Frontal cortex (tissue), 4 donors: ENCODE data around the gene CNTN5. TPM values are rescaled to one million over a fixed set of nuclear protein-coding genes. Genes with fewer than 3 reads are reported as not detected.

Experiments used
- DNase-seq, 2 donors: peaks; one replicate each; pipeline ENCODE4 v3.0.0; 2012; ENCODE audit warnings: low spot score in 2 of 2
- FAIRE-seq: peaks from 2 replicates; lab custom pipeline; 2012; peaks lifted over from hg19 to GRCh38; lab: Jason Lieb, UNC
- total RNA-seq: library from RNA; depleted of rRNA; stranded (reverse); fragments of >200 nt; gene quantifications from one replicate; pipeline ENCODE4 v1.2.3, GENCODE V29; 2014
- donor health status: control.
- donor health status: control.
- donor health status: control.

Gene CNTN5
- total RNA-seq, 1 donor from 2014 or later, result 17.9 TPM

DNA sequence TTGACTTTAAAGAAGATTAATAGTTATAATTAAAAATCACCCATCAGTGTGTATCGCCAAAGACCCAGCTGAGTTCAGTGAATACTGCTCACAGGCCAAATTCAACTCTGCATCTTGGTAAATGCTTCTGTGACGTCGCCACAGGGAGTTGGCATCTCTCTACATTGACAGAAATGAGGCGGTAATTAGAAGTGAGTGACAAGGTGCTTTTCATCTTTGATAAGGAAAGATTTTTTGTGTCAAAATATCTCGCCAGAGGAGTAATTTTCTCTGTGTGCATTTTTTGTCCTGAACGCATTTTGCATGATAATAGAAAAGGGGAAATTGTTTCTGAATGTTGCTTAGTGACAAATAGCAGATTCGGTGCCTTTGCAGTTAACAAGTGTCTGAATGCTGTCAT is 345.8 kb downstream of the CNTN5 start:
- DNase-seq (no peak), FAIRE-seq (no peak)

GRCh38 chr11:99368583-99368982 is 347.8 kb downstream of the CNTN5 start:
- FAIRE-seq (no peak), DNase-seq (no peak)

DNA sequence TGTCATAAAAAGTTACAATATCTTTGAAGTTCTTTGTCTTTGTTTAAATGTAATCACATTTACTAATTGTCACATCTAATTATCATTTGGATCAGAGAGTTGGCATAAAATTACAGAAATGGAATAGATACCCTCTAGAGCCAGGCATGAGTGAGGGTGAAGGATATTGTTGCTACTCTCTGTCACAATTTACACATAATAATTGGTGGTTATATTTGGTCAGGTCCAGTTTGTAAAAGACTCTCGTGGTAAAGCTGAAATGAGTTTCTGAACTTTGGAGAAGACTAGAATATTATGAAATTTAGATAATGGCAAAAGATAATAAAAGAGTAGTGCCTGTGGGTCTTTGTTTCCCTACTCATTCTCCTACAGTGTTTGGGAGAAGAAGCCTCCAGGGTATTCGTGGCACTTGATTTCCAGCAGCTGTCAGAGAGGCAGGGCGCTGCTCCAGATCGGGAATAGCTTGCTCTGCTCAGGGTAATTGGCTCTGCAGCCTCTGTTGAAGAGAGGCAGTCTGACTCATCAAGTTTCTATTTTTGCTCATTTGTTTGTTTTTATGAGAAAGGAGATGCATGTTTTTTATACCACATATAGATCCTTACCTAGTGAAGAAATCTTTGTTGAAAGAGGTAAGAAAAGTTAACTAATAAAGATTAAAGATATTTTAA is 349.9 kb downstream of the CNTN5 start:
- FAIRE-seq (peak; percentile 74), DNase-seq (peak in 1 of 2 donors; percentile 4)

DNA sequence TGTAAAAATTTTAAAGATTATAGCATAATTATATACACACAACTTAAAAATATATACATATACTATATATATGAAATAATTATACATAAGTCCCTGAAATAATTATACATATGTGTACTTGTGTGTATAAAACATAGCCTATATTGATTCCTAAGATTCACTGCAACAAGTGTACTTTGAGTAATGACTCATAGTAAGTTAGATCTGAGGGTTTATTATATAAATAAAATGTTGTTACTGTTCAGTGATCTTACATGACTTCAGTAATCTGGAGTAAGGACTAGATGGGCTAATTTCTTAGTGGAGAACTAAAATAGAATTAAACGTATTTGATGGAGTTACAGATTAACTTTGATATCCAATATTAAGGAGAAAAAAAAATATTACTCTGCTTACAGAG is 350.5 kb downstream of the CNTN5 start:
- no peak for DNase-seq
- no peak for FAIRE-seq

GRCh38 chr11:99376463-99376862 is 355.7 kb downstream of the CNTN5 start:
- no peak for FAIRE-seq
- DNase-seq, result no peak

DNA sequence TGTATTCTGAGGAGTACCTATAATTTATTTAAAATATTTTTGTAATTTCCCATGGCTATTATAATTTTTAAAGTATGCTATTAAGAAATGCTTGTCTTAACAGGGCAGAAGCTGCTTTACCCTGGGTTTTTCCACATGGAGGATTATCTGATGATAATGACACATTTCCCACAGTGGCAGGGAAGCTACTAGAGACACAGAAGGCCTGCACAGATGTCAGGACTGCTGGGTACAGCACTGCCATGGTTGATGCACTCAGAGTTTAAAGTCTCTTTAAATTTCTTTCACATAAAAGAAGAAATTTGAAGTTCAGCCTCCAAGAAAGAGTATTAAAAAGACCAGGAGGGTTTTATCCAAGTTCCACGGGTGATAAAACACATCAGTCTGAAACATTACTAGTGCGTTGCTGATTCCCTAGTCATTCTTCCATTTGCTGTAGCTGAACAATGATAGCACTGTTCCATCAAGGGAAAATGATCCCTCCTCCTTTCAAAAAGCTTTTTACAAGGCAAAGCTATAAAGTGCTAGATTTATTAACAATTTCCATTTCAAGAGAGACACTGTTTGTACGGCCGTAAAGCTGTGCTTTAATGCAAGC is 363.0 kb downstream of the CNTN5 start:
- FAIRE-seq (no peak), DNase-seq (no peak)

DNA sequence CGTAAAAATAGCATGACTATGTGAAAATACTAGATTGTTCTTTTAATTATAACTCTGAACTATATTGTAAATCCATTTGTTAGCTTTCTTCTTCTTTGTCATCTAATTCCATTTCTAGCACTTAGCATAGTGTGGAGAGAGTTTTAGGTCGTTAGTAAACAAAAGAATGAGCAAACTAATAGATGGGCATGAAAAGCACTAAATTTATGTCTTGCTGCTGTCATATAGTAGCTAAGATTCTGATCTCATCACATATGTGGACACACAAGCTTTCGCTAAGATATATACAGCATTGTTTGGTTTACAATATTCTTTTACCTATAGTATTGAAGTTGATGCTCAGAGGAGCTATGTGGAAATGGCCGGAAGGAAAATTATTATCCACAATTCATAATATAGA is 370.5 kb downstream of the CNTN5 start:
- no peak for DNase-seq
- no peak for FAIRE-seq

GRCh38 chr11:99406345-99406744 is 385.6 kb downstream of the CNTN5 start:
- no peak for FAIRE-seq
- DNase-seq, result no peak

GRCh38 chr11:99410636-99411035 is 389.9 kb downstream of the CNTN5 start:
- no peak for DNase-seq
- no peak for FAIRE-seq

DNA sequence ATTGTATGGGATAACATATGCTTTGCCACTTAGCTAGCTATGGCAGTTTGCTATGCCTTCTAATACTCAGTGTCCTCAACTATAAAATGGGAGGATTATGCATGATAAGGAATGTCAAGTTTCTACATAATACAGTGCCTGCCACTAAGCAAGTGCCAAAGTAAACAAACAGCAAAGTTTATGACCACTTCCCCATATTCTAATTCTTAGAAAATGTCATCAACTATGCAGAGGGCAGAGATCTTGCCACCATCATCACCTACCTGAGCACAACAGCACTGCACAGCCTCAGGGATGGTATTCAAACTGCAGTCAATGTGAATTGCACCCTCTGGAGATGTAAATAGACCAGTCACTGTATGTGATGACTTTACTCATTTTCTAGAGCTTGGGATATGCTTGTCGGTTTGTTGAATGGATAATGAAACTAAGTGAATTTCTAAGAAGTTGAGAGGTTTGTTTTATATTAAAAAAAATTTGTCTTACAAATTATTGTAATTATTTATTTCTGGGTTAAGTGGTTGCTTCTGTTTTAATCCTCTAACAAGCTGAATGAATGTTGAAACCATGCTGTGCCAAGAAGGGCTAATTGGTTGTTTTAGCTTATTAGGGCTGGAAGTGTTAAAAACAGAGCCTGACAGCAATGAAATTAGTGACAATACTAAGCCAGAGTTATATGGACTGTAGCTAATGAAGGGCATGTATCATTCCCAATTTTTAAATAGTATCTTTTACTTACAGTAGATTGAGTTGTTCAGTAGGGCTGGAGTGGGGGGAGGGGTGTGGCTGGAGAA is 398.4 kb downstream of the CNTN5 start:
- DNase-seq, result no peak
- FAIRE-seq, result no peak

GRCh38 chr11:99419991-99420390 is 399.2 kb downstream of the CNTN5 start:
- DNase-seq (no peak), FAIRE-seq (no peak)

GRCh38 chr11:99422581-99423427 is 402.1 kb downstream of the CNTN5 start:
- FAIRE-seq, result no peak
- DNase-seq, result no peak

DNA sequence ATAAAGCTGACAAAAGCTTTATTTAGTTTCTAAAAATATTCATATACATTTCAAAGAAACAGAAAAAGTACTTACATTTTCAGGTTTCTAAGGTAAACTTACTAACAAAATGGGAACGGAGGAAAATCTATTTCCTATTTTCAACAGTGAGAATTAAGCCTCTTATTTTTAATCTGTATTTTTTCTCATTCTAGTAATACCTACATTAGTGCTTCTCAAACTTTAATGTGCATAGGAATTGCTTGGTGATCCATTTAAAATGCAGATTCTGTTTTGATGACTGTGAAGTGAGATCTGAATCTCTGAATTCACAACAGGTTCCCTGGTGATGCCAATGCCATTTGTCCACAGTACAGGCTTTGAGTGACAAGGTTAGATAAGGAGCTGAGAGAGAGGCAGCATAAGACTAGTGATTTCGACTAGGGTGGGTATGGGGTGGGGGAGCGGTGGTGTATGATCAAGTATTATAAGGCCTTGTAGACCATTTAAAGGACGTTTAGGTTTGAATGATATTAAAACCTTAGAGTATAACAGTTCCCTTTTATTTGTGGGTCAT is 402.8 kb downstream of the CNTN5 start:
- DNase-seq (no peak), FAIRE-seq (no peak)

- DNase-seq (no peak), FAIRE-seq (no peak)
These were observed 403.8 kb downstream of the CNTN5 start for GRCh38 chr11:99424313-99425084.

DNA sequence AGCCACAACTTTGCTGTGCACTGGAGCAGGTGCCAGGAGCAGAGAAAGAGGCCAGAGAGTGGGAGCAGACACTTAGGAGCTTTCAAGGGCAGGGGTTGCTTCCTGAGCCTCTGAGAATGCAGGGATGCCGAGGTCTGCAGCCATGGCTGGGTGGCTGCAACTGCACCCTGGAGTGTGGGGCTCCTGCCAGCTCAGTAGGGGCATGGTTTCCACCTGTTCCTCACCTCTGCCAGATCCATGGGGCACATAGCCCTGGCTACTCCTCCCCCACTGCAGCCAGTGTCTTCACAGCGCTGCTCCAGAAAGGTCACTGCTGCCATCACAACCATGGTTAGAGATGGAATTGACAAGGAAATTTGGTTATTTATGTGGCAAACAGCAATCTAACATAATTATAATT is 404.8 kb downstream of the CNTN5 start:
- DNase-seq (no peak), FAIRE-seq (no peak)

- DNase-seq (no peak), FAIRE-seq (no peak)
These were observed 411.9 kb downstream of the CNTN5 start for GRCh38 chr11:99432677-99433076.

DNA sequence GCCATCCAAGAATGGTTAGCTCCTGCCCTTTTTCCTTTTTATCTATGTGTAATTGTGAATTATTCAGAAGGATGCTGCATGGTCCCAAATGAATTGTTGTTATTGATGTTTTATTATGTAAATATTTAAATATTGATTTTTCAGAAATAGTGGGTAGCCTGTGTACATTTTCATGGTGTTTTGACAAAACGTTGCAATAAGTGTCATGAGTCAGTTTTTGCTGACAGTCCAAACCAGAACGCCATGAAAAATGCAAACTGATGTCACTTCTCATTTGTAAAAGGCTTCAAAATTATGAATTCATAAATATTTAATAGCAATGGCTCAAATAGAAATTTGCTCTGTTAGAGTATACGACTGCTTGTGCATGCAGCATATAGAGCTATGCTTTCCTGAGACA is 422.5 kb downstream of the CNTN5 start:
- DNase-seq, result no peak
- FAIRE-seq, result no peak

DNA sequence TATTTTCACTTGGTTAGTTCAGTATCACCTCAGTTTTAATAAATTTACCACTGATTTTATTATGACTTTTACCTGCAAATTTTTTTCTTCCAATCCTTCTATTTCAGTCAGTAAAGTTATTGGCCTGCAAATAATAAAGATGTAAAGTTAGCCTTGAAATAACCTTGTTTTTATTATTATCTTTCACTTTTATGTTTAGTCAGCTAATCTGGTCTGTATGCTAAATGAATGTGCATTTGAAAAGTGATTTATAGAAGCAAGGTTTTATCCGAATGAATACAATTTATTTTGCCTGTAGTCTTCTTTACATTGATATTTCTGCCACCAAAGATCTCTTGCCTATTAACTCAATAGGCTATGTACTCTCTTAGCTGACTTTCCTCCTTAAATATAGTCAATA is 425.7 kb downstream of the CNTN5 start:
- FAIRE-seq (no peak), DNase-seq (no peak)

DNA sequence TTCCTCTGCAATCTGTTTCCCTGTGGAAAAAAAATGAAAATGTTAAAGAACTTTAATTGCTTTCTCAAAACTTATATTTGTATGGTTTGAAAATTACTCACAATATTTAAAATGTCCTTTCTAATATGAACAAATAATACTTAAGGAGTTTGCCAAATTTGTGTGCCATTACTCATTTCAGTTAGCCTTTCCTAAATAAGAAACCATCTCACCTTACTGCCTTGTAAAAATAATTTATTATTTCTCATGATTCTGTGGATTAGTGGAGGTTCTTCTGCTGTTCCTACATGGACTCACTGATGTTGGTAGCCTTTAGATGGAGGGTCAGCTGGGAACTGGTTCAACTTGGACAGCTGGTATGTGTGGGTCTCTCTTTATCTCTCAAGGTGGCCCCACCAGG is 428.6 kb downstream of the CNTN5 start:
- no peak for FAIRE-seq

More for the DNA sequence above, 428.6 kb downstream of the CNTN5 start:
- no peak for DNase-seq
